ENCODE data around the gene ORM1.

- TF ChIP-seq CTCF (conservative IDR thresholded peaks at IDR 0.05; ENCODE audit: low read depth, low read length), result no peak
- TF ChIP-seq EZH2 (IDR thresholded peaks at IDR 0.05; ENCODE audit: low read length, unreplicated experiment), result no peak
- no peak for TF ChIP-seq EZH2phosphoT487 (IDR thresholded peaks at IDR 0.05; ENCODE audit: borderline replicate concordance, low read length)
Measured at GRCh38 chr9:114312513-114312875, 10.4 kb upstream of the ORM1 start.
